Fibroblast of lung (primary cell): Measurements from ENCODE around the gene FAT4. TPM values are rescaled to one million over a fixed set of nuclear protein-coding genes. Genes with fewer than 3 reads are reported as not detected.

Experiments
- DNase-seq, 2 donors: peaks; one replicate each; pipeline versions ENCODE4 v3.0.0 to v3.0.0-alpha.2; 2010; ENCODE audit warnings: low read depth in 2 of 2
- H2AFZ ChIP-seq: 2 replicates; pipeline ENCODE4 v1.5.1; 2012; ENCODE audit warnings: low read length, control low read depth, inconsistent platforms
- H3K27ac ChIP-seq: 2 replicates; pipeline ENCODE4 v1.5.1; 2011; ENCODE audit warnings: low read length, control low read depth; ENCODE audit not compliant: insufficient read depth
- H3K27me3 ChIP-seq: 2 replicates; pipeline ENCODE4 v1.5.1; 2011; ENCODE audit warnings: mild to moderate bottlenecking, low read length; ENCODE audit not compliant: control insufficient read depth, insufficient read depth
- H3K36me3 ChIP-seq: 2 replicates; pipeline ENCODE4 v1.5.1; 2011; ENCODE audit warnings: low read length; ENCODE audit not compliant: control insufficient read depth, insufficient read depth
- H3K4me1 ChIP-seq: 2 replicates; pipeline ENCODE4 v1.5.1; 2011; ENCODE audit warnings: low read length; ENCODE audit not compliant: control insufficient read depth, insufficient read depth; ENCODE audit errors: extremely low read depth
- H3K4me2 ChIP-seq: 2 replicates; pipeline ENCODE4 v1.5.1; 2011; ENCODE audit warnings: low read length, control low read depth; ENCODE audit not compliant: insufficient read depth; ENCODE audit errors: extremely low read depth
- H3K4me3 ChIP-seq, 4 experiments: fragments of 200-600 bp in 1 of 4; sonication (generic) in 1 of 4; replicated peaks in 1 of 4; 2 replicates each; pipeline ENCODE4 v1.5.1; 2011 to 2016; ENCODE audit warnings: low read length in 4 of 4, low read depth in 3 of 4, mild to moderate bottlenecking in 3 of 4, control low read depth in 2 of 4, inconsistent platforms in 1 of 4, mixed read lengths in 1 of 4; ENCODE audit not compliant: insufficient read depth in 1 of 4; ENCODE audit errors: control extremely low read depth in 1 of 4
- H3K79me2 ChIP-seq: 2 replicates; pipeline ENCODE4 v1.5.1; 2012; ENCODE audit warnings: mild to moderate bottlenecking, low read length, inconsistent platforms; ENCODE audit not compliant: control insufficient read depth, insufficient read depth
- H3K9ac ChIP-seq: 2 replicates; pipeline ENCODE4 v1.5.1; 2011; ENCODE audit warnings: mild to moderate bottlenecking, low read length, control low read depth; ENCODE audit not compliant: insufficient read depth
- H3K9me3 ChIP-seq: 2 replicates; pipeline ENCODE4 v1.5.1; 2012; ENCODE audit warnings: low read depth, low read length; ENCODE audit not compliant: control insufficient read depth, insufficient read depth
- H4K20me1 ChIP-seq: 2 replicates; pipeline ENCODE4 v1.5.1; 2011; ENCODE audit warnings: low read length; ENCODE audit not compliant: control insufficient read depth, insufficient read depth; ENCODE audit errors: extremely low read depth
- CTCF ChIP-seq, 2 donors: IDR thresholded peaks in 1 of 2; conservative IDR thresholded peaks in 1 of 2; 1 replicate in 1 of 2; 2 replicates in 1 of 2; pipeline ENCODE4 v1.5.1; 2011 to 2012; ENCODE audit warnings: low read length in 2 of 2, control low read depth in 1 of 2, inconsistent platforms in 1 of 2, low read depth in 1 of 2, mild to moderate bottlenecking in 1 of 2
- EZH2 ChIP-seq: IDR thresholded peaks from 2 replicates; pipeline ENCODE4 v1.5.1; 2012; ENCODE audit warnings: low read length, control low read depth, mild to moderate bottlenecking; ENCODE audit errors: missing control alignments
- polyA plus RNA-seq, 2 donors: library from polyadenylated mRNA; depleted of rRNA in 1 of 2; stranded (reverse) in 1 of 2; unstranded in 1 of 2; fragments of >200 nt; gene quantifications; 2 replicates each; pipeline ENCODE4 v1.2.1, GENCODE V29; 2011 to 2012; ENCODE audit warnings: missing spikeins in 1 of 2
- total RNA-seq: library from RNA; depleted of rRNA; stranded (reverse); fragments of >200 nt; gene quantifications from 2 replicates; pipeline ENCODE4 v1.2.1, GENCODE V29; 2014

Gene FAT4
- total and polyA plus RNA-seq, 2 donors (not counting 1 experiment from before 2014, with no cell fraction given) = 10.8 to 17.8 TPM

- H3K9ac ChIP-seq = no peak overlapping the region
- TF ChIP-seq EZH2 = no peak
- TF ChIP-seq CTCF (conservative IDR thresholded peaks at IDR 0.05 in 1 of 2, IDR thresholded peaks at IDR 0.05 in 1 of 2; ENCODE audit: low read depth in 1 of 2, low read length in 2 of 2) = no peak
Measured at GRCh38 chr4:125358453-125358852, 43.7 kb downstream of the FAT4 start.

DNA sequence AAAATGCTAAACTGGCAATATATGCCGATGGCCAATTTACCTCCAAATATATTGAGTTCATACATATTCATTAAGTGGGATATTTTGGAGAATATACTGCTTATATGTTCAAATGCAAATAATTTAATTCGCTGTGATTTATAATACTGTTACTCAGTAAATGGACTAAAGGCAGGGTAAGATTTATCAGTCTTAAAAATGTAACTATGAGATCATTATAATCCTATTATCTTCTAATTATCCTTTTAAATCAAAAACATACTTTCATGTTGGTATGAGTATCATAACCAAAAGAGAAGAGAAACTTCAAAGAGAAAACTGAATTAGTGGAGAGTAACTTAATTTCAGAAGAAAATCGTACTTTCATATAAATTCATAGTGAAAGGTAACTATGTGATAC is 44.6 kb downstream of the FAT4 start:
- H3K4me1 ChIP-seq = no peaks in the 10 kb centered on the region
- TF ChIP-seq EZH2 (no peak), CTCF (conservative IDR thresholded peaks at IDR 0.05 in 1 of 2, IDR thresholded peaks at IDR 0.05 in 1 of 2; ENCODE audit: low read depth in 1 of 2, low read length in 2 of 2) (no peak)
- H3K36me3 ChIP-seq = no peaks in the 10 kb centered on the region
- no peaks in the 10 kb centered on the region for H4K20me1 ChIP-seq
- H3K79me2 ChIP-seq = no peaks in the 10 kb centered on the region
- H2AFZ ChIP-seq = no peak overlapping the region
- no peak overlapping the region for H3K4me3 ChIP-seq
- H3K4me2 ChIP-seq = no peak overlapping the region
- DNase-seq = no peak
- H3K27ac ChIP-seq = no peak overlapping the region
- no peaks in the 10 kb centered on the region for H3K9me3 ChIP-seq
- no peaks in the 10 kb centered on the region for H3K27me3 ChIP-seq
- no peak overlapping the region for H3K9ac ChIP-seq

More at GRCh38 chr4:125358453-125358852, 43.7 kb downstream of the FAT4 start:
- Histone ChIP-seq H3K36me3 (no peaks in the 10 kb centered on the region), H3K4me3 (no peak overlapping the region), H3K9me3 (no peaks in the 10 kb centered on the region), H3K27me3 (no peaks in the 10 kb centered on the region), H3K4me1 (no peaks in the 10 kb centered on the region), H2AFZ (no peak overlapping the region), H3K4me2 (no peak overlapping the region), H4K20me1 (no peaks in the 10 kb centered on the region), H3K27ac (no peak overlapping the region), H3K79me2 (no peaks in the 10 kb centered on the region)
- no peak for DNase-seq

- H3K27me3 ChIP-seq = no peaks in the 10 kb centered on the region
- no peak overlapping the region for H3K4me3 ChIP-seq
- H3K9me3 ChIP-seq = no peaks in the 10 kb centered on the region
- DNase-seq = no peak
- no peaks in the 10 kb centered on the region for H3K4me1 ChIP-seq
- H3K9ac ChIP-seq = no peak overlapping the region
- no peak overlapping the region for H2AFZ ChIP-seq
- no peaks in the 10 kb centered on the region for H4K20me1 ChIP-seq
- no peaks in the 10 kb centered on the region for H3K36me3 ChIP-seq
- no peaks in the 10 kb centered on the region for H3K79me2 ChIP-seq
- H3K27ac ChIP-seq = no peak overlapping the region
- no peak overlapping the region for H3K4me2 ChIP-seq
- TF ChIP-seq EZH2 = no peak
- TF ChIP-seq CTCF (conservative IDR thresholded peaks at IDR 0.05 in 1 of 2, IDR thresholded peaks at IDR 0.05 in 1 of 2; ENCODE audit: low read depth in 1 of 2, low read length in 2 of 2) = no peak
Measured at GRCh38 chr4:125359960-125360634, 45.3 kb downstream of the FAT4 start.
